ENCODE measurements around the gene RPL13.

The RPL13 gene

DNA sequence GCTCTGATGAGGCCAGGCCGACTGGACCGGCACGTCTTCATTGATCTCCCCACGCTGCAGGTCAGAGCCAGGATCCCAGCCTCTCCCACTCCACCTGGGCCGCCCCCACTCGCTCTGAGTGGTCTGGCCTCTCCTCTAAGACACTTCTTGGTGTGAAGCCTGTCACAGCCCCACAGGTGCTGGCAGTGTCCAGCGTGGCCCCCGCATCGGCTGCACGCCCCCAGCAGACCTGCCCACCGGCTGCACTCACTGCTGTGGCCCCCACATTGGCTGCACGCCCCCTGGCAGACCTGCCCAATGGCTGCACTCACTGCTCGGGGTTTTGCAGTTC is 15.8 kb upstream of the RPL13 start:
- no peak for TF ChIP-seq TAF1 (IDR thresholded peaks at IDR 0.05; ENCODE audit: borderline replicate concordance, insufficient read depth, low read length)
- no peak for TF ChIP-seq FOXP2 (optimal IDR thresholded peaks at IDR 0.05; ENCODE audit: borderline replicate concordance, extremely low read depth, extremely low read length, insufficient read depth)
- TF ChIP-seq POLR2AphosphoS5 (IDR thresholded peaks at IDR 0.05; ENCODE audit: low read depth, low read length), result no peak
- TF ChIP-seq SIN3A (IDR thresholded peaks at IDR 0.05; ENCODE audit: borderline replicate concordance, insufficient read depth, low read length), result no peak
- TF ChIP-seq, protein P1, sequence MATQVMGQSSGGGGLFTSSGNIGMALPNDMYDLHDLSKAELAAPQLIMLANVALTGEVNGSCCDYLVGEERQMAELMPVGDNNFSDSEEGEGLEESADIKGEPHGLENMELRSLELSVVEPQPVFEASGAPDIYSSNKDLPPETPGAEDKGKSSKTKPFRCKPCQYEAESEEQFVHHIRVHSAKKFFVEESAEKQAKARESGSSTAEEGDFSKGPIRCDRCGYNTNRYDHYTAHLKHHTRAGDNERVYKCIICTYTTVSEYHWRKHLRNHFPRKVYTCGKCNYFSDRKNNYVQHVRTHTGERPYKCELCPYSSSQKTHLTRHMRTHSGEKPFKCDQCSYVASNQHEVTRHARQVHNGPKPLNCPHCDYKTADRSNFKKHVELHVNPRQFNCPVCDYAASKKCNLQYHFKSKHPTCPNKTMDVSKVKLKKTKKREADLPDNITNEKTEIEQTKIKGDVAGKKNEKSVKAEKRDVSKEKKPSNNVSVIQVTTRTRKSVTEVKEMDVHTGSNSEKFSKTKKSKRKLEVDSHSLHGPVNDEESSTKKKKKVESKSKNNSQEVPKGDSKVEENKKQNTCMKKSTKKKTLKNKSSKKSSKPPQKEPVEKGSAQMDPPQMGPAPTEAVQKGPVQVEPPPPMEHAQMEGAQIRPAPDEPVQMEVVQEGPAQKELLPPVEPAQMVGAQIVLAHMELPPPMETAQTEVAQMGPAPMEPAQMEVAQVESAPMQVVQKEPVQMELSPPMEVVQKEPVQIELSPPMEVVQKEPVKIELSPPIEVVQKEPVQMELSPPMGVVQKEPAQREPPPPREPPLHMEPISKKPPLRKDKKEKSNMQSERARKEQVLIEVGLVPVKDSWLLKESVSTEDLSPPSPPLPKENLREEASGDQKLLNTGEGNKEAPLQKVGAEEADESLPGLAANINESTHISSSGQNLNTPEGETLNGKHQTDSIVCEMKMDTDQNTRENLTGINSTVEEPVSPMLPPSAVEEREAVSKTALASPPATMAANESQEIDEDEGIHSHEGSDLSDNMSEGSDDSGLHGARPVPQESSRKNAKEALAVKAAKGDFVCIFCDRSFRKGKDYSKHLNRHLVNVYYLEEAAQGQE (IDR thresholded peaks at IDR 0.05; ENCODE audit: insufficient read depth in 1 of 2, low read depth in 2 of 2, low read length in 2 of 2), result no peak

DNA sequence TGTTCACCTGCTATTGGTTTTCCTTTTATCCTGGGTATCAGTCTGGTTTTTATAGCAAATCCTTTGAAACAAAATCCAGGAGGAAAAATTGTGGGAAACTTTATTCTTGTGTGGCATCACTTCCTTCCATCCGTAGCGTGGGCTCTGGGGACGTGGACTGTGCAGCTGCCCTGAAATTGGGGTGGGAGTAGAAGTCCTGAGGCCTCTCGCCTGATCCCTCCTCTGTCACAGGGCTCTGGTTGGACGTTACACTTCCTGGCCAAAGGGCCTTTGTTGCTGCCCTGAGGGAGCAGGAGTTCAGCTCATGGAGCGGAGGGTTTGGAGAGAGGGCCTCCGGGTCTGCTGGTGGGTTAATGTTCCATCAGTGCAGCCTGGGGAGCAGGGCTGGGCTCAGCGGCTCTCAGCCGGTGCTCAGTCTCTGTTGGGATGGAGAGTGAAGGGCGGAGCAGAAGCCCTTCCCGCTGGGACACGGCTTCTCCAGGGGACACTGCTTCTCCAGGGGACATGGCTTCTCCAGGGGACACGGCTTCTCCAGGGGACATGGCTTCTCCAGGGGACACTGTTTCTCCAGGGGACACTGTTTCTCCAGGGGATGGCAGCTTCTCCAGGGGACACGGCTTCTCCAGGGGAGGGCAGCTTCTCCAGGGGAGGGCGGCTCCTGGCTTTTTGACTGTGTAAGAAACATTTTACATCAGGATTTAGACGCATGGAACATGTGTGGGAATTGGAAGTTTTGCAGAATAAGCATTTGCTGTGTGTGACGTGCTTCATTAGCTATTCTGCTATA is 15.2 kb upstream of the RPL13 start:
- TF ChIP-seq TAF1 (IDR thresholded peaks at IDR 0.05; ENCODE audit: borderline replicate concordance, insufficient read depth, low read length) (no peak), SIN3A (IDR thresholded peaks at IDR 0.05; ENCODE audit: borderline replicate concordance, insufficient read depth, low read length) (no peak)

DNA sequence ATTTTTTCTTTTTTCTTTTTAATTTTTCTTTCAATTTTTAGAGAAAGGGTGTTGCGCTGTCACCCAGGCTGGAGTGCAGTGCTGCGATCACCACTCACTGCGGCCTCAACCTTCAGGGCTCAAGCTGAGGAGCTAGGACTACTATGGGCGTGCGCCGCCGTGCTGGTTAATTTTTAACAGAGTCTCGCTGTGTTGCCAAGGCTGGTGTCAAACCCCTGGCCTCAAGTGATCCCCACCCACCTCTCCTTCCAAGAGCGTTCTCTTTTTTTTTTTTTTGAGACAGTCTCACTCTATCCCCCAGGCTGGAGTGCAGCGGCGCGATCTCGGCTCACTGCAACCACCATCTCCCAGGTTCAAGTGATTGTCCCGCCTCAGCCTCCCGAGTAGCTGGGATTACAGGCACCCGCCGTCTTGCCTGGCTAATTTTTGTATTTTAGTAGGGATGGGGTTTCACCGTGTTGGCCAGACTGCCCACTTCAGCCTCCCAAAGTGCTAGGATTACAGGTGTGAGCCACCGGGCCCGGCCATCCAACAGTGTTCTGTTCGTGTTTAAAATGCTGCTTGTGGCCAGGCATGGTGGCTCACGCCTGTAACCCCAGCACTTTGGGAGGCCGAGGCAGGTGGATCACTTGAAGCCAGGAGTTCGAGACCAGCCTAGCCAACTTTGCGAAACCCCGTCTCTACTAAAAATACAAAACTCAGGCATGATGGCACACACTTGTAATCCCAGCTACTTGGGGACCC is 14.5 kb upstream of the RPL13 start:
- TF ChIP-seq TAF1 (IDR thresholded peaks at IDR 0.05; ENCODE audit: borderline replicate concordance, insufficient read depth, low read length) (no peak), FOXP2 (optimal IDR thresholded peaks at IDR 0.05; ENCODE audit: borderline replicate concordance, extremely low read depth, extremely low read length, insufficient read depth) (no peak), POLR2AphosphoS5 (IDR thresholded peaks at IDR 0.05; ENCODE audit: low read depth, low read length) (no peak), SIN3A (IDR thresholded peaks at IDR 0.05; ENCODE audit: borderline replicate concordance, insufficient read depth, low read length) (no peak)
- TF ChIP-seq, protein P1 (IDR thresholded peaks at IDR 0.05; ENCODE audit: insufficient read depth in 1 of 2, low read depth in 2 of 2, low read length in 2 of 2), result no peak

DNA sequence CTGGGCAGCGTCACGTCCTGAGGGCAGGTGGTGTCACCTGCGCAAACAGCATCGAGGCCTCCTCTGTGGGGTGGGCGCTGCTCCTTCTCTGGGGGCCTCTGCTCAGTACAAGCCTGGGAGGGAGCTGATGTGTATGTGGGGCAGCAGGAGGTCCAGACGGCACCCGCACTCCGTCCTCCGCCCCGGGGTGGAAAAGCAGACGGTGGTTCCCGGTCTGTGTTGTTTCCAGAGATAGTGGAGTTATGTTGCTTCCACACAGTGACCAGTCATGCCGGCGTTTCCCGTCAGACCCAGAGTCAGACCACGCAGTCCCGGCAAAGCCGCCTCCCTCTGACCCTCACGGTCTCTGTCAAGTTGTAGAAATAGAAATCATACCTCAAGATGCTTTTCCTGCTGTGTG is 13.7 kb upstream of the RPL13 start:
- TF ChIP-seq TAF1 (IDR thresholded peaks at IDR 0.05; ENCODE audit: borderline replicate concordance, insufficient read depth, low read length), result no peak
- TF ChIP-seq, protein P1 (IDR thresholded peaks at IDR 0.05; ENCODE audit: insufficient read depth in 1 of 2, low read depth in 2 of 2, low read length in 2 of 2), result no peak
- no peak for TF ChIP-seq FOXP2 (optimal IDR thresholded peaks at IDR 0.05; ENCODE audit: borderline replicate concordance, extremely low read depth, extremely low read length, insufficient read depth)

DNA sequence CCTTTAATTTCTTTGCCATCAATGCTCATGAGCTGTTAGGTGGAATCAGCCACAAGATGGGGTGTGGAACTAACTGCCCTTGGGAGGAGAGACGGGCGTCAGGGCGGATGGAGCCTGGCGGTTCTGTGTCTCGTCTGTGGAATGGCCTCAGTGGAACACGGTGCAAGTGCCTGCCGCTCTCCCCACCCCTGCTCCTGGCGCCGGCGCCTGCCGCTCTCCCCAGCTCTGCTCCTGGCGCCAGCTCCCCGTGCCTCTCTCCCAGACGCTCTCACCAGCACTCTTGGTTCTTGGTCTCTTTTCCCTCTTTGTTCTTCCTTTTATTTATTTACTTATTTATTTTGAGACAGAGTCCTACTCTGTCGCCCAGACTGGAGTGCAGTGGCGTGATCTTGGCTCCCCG is 13.2 kb upstream of the RPL13 start:
- TF ChIP-seq, protein P1 (IDR thresholded peaks at IDR 0.05; ENCODE audit: insufficient read depth in 1 of 2, low read depth in 2 of 2, low read length in 2 of 2), result no peak
- TF ChIP-seq POLR2AphosphoS5 (IDR thresholded peaks at IDR 0.05; ENCODE audit: low read depth, low read length), result no peak
- no peak for TF ChIP-seq TAF1 (IDR thresholded peaks at IDR 0.05; ENCODE audit: borderline replicate concordance, insufficient read depth, low read length)
- TF ChIP-seq SIN3A (IDR thresholded peaks at IDR 0.05; ENCODE audit: borderline replicate concordance, insufficient read depth, low read length), result no peak
- TF ChIP-seq FOXP2 (optimal IDR thresholded peaks at IDR 0.05; ENCODE audit: borderline replicate concordance, extremely low read depth, extremely low read length, insufficient read depth), result no peak

Measured in PFSK-1 (cell line).